HG03354 (cell line): ENCODE data around the gene EDNRB.

Source experiments
- ATAC-seq: cut with Tn5 transposase; IDR thresholded peaks from one replicate; pipeline ENCODE4 v1.9.1; 2021; ENCODE audit warnings: mild to moderate bottlenecking; ENCODE audit not compliant: unreplicated experiment, poor library complexity, severe bottlenecking

Gene EDNRB

GRCh38 chr13:77902319-77902963 is 16.2 kb downstream of the EDNRB start:
- no peak for ATAC-seq

- ATAC-seq, result peak; percentile 81
Observed at GRCh38 chr13:77898097-77898496, 20.5 kb downstream of the EDNRB start.

DNA sequence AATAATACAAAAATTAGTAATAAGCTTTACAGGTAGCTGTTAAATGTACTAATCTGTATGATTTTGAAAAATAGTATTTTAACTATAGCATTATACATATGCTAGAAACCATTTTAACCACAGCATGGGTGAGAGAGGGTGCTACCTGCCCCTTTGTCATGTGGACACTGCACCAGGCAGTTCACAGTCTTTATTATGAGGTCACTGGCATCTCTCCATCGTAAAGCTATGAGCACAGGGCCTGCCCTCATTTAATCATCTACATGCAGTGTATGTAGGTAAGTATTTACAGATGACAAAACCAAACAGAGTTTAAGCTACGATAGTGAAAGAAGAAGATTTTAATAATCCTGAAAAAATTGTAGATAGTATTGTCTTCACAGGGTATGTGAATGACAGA is 21.7 kb downstream of the EDNRB start:
- ATAC-seq, result no peak

GRCh38 chr13:77896536-77896935 is 22.1 kb downstream of the EDNRB start:
- ATAC-seq, result no peak

- no peak for ATAC-seq
Observed at GRCh38 chr13:77894743-77895142, 23.9 kb downstream of the EDNRB start.

DNA sequence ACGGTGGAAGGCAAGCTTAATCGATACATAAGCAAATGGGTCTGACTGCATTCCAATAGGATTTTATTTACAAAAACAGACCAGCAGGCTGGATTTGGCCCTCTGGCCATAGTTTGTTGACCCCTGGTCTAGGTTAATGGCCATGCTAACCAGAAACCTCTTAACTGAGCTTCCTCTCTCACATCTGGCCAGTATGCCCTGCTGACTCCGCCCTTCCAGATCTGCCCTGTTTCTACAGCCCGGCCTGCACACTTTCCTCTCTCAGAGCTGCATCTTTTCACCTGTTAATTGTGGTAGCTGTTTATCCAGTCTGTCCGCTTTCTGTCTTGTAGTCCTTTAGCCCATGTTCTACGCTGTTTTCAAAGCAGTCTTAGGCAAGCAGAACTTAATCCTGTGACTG is 25.6 kb downstream of the EDNRB start:
- ATAC-seq, result no peak

DNA sequence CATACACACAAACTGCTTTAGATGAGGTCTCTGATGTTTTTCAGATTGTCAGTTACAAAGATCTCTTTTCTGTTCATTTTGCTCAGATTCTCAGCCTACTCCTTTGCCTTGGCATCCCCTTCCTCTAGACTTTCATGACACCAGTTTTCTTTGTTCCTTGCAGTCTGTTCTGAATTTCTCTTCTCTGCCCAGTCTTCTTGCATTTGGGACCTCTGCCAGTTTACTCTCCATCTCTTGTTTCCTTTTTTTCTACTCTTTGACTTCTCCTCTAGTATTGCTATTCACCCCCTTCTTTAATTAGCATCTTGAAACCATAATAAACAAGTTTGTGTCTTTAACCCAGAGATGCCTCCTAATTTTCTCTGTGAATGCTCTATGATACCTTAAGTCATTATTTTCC is 26.1 kb downstream of the EDNRB start:
- no peak for ATAC-seq

DNA sequence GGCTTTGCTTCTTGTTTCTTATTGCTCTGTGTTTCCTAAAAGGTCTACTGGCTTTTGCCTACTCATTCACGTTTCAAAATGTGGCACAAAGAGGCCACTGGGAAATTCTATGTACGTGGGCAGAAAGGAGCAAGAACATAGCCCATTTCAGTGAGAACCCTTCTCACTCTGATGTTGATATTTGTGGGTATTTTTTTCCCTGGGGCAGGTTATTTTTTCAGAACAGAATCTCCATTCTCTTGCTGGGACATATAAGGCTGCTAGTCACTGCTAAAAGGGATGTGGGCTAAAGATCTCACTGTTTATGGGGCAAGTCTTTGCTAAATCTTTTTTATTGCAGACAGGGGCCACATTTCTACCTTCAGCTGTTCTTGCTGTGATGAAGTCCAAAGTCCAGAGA is 27.1 kb downstream of the EDNRB start:
- no peak for ATAC-seq

DNA sequence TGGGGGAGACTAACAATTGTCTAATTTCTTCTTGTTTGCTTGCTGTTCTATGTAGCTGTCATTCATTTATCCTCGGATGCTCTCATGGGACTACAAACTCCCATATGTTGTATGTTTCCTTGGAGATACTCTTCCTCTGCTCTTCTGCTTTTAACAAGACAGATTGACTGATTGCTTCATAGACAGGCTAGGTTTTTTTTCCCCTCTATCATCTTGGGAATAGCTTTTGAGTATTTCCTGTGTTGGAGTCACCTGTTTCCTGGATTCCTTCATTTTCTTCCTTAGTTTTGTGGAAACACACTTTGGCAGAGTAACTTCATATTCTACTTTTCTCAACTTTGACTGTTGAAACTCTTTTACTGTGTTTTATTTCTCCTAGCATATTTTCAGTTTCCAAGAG is 27.6 kb downstream of the EDNRB start:
- ATAC-seq, result no peak

DNA sequence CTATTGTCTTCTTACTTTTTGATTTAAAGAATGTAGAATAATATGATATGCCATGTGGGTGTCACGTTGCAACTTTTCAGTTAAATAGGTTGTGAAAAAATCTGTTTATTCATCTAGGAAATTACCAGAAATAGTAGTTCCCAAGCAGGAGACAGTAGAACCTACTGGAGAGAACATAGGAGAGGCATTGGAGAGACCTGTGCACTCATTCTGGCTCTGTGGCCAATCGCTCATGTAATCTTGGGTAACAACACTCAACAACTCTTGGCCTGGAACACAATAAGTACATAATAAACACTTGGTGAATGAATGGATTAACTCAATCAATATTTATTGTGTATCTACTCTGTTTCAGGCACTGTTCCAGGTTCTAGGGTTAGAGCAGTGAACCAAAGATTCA is 35.3 kb downstream of the EDNRB start:
- no peak for ATAC-seq

DNA sequence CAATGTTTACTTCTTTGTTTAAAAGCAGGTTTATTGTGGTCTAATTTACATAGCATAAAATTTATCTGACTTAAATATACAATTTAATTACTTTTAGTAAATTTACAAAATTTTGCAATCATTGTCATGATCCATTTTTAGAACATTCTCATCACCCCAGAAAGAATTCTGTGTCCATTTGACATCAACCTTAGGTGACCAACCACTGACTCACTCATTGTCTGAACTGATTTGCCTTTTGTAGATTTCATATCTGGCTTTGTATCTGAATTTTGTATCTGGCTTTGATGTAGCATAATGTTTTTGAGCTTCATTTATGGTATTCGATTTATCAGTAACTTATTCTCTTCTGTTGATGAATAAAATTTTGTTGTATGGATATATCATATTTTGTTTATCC is 40.4 kb downstream of the EDNRB start:
- no peak for ATAC-seq

GRCh38 chr13:77876176-77876575 is 42.5 kb downstream of the EDNRB start:
- no peak for ATAC-seq

GRCh38 chr13:77874406-77874805 is 44.2 kb downstream of the EDNRB start:
- no peak for ATAC-seq

GRCh38 chr13:77872995-77873394 is 45.6 kb downstream of the EDNRB start:
- no peak for ATAC-seq

- no peak for ATAC-seq
Observed at GRCh38 chr13:77871596-77871995, 47.0 kb downstream of the EDNRB start.

DNA sequence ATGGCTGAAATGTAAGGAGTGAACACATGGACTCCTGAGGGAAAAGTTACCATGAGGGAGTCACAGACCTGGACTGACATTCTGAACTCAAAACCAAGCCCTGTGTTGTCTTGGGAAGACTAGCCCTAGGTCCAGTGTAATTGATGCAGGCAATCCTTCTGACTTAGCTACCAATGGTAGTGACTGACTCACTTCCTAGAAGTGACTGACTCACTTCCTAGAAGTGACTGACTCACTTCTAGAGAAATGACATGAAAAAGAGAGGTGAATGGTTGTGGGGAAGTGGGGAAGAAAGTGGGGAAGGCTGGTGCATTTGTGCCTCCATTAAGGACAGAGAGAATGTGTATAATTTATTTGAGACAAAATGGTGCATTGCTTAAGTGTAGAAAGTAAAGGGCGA is 49.9 kb downstream of the EDNRB start:
- ATAC-seq, result no peak

GRCh38 chr13:77866971-77867370 is 51.7 kb downstream of the EDNRB start:
- no peak for ATAC-seq

DNA sequence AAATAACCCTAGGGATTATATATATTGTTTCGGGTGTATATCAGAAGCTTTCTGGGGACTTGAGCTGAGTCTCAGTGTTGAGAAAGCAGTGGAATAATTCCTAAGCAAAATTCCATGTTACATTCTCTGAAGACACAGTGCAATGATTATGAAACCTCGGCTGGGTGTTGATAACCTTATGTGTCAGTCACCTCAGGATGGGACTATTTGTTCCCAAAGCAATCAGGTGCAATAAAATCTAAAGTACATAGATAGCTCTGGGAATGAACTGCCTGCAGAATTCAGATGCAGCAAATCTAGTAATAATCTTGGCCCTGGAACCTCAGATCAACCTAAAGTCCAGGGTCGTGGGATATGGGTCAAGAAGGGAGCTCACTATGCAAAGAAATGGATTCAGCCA is 53.0 kb downstream of the EDNRB start:
- ATAC-seq, result no peak

DNA sequence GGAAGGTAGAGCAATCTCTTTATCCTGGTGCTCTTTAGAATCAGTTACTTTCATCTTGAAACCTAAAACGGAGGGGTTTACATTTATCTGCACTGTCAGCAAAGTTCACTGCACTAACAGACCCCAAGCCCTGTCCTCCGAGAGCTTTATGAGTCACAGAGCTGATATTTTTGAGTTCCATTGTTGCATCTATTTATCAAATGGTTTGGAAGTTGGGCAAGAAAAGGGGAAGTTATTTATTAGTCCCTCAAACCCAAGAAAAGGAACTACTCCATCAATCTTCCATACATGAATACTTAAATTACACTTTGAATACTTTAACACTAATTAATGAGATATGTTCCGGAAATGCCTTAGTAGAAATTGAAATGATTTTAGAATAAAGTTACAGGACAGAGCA is 55.5 kb downstream of the EDNRB start:
- ATAC-seq, result no peak

GRCh38 chr13:77861741-77862140 is 56.9 kb downstream of the EDNRB start:
- no peak for ATAC-seq

DNA sequence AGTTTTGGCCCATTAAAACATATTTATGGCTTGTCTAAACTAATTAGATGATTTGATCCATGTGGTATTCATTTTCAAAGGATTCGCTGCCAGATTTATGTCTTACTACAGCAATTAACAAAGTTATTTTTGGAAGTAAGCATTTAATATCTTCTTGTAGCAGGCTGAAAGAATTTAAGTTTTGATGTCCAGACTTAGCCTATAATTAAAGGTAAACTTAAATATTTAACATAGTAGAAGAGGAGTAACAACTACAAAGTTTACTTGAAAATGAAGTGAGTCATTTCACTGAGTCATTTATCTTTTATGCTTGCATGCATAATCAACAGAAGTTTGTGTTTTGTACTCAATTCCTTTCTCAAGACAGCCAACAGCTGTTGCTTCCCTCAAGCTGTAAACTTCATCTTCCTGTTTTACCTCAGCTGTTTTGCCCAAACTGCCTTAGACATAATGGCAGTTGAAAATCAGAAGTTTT is 58.1 kb downstream of the EDNRB start:
- peak; percentile 51 for ATAC-seq

GRCh38 chr13:77859450-77859849 is 59.2 kb downstream of the EDNRB start:
- no peak for ATAC-seq
